Skeletal muscle tissue (tissue), 4 donors: Measurements from ENCODE around the gene MYH1. TPM values are rescaled to one million over a fixed set of nuclear protein-coding genes. Genes with fewer than 3 reads are reported as not detected.
"Not testable (repeated sequence)": the region's sequence is repeated elsewhere in the genome, so short reads cannot be mapped to it uniquely, and the experiment has no call there.

Source experiments
- H3K27ac ChIP-seq: one replicate; pipeline ENCODE4 v1.7.0; 2013; ENCODE audit warnings: mild to moderate bottlenecking, low read depth, low read length, inconsistent platforms
- H3K27me3 ChIP-seq, 3 donors: one replicate each; pipeline ENCODE4 v1.7.0; 2013; ENCODE audit warnings: low read length in 3 of 3; ENCODE audit not compliant: control insufficient read depth in 3 of 3, insufficient read depth in 3 of 3
- H3K36me3 ChIP-seq, 3 donors: one replicate each; pipeline ENCODE4 v1.7.0; 2013; ENCODE audit warnings: low read length in 3 of 3; ENCODE audit not compliant: control insufficient read depth in 3 of 3, insufficient read depth in 3 of 3
- H3K4me1 ChIP-seq, 3 donors: one replicate each; pipeline ENCODE4 v1.7.0; 2013; ENCODE audit warnings: low read length in 3 of 3, mild to moderate bottlenecking in 3 of 3; ENCODE audit not compliant: control insufficient read depth in 3 of 3, insufficient read depth in 3 of 3
- H3K4me3 ChIP-seq, 3 donors: one replicate each; pipeline ENCODE4 v1.7.0; 2013; ENCODE audit warnings: low read length in 3 of 3
- H3K9ac ChIP-seq, 3 donors: one replicate each; pipeline ENCODE4 v1.7.0; 2013; ENCODE audit warnings: low read length in 3 of 3, mild to moderate bottlenecking in 3 of 3, moderate library complexity in 2 of 3, low read depth in 1 of 3
- H3K9me3 ChIP-seq, 3 donors: one replicate each; pipeline ENCODE4 v1.7.0; 2013; ENCODE audit warnings: low read length in 3 of 3; ENCODE audit not compliant: control insufficient read depth in 3 of 3
- total RNA-seq: library from RNA; depleted of rRNA; stranded (reverse); fragments of >200 nt; gene quantifications from one replicate; pipeline ENCODE4 v1.2.3, GENCODE V29; 2014
- donor health status: Osteomylitis.

The MYH1 gene
- total RNA-seq: 12.0 TPM

GRCh38 chr17:10518271-10519037 is at the start of gene MYH1:
MYH1 (minus strand) TSS chr17:10518542; CDS start chr17:10516642, 1,900 bp downstream.
- Histone ChIP-seq H3K27me3 (no peaks in the 10 kb centered on the region), H3K4me3 (peak within 1 kb of the TSS in 2 of 3 donors; percentile 53 to 65), H3K4me1 (peaks cover 0 to 3% (median 0%) of the 10 kb centered on the region in 3 donors), H3K9me3 (no peaks in the 10 kb centered on the region), H3K36me3 (peaks cover 3 to 23% (median 9%) of the 10 kb centered on the region in 3 donors), H3K27ac (peak within 1 kb of the TSS; percentile 84), H3K9ac (peak within 1 kb of the TSS in 2 of 3 donors; percentile 66 to 68)

GRCh38 chr17:10563991-10564660 is 45.8 kb upstream of the MYH1 start:
- Histone ChIP-seq H3K27me3 (no peaks in the 10 kb centered on the region), H3K36me3 (no peaks in the 10 kb centered on the region), H3K9ac (peak overlapping the region in 1 of 3 donors; percentile 13), H3K4me3 (no peak overlapping the region), H3K9me3 (no peaks in the 10 kb centered on the region), H3K27ac (peak overlapping the region; percentile 36), H3K4me1 (peaks cover 0 to 4% (median 0%) of the 10 kb centered on the region in 3 donors)

GRCh38 chr17:10558049-10558448 is 39.7 kb upstream of the MYH1 start:
- H3K4me1 ChIP-seq: peaks cover 4 to 18% (median 13%) of the 10 kb centered on the region in 3 donors
- no peaks in the 10 kb centered on the region for H3K27me3 ChIP-seq
- H3K27ac ChIP-seq: no peak overlapping the region
- H3K9ac ChIP-seq: no peak overlapping the region
- H3K9me3 ChIP-seq: no peaks in the 10 kb centered on the region
- H3K4me3 ChIP-seq: no peak overlapping the region
- H3K36me3 ChIP-seq: no peaks in the 10 kb centered on the region

GRCh38 chr17:10557422-10557821 is 39.1 kb upstream of the MYH1 start:
- Histone ChIP-seq H3K4me3 (no peak overlapping the region), H3K4me1 (peaks cover 4 to 22% (median 18%) of the 10 kb centered on the region in 3 donors), H3K36me3 (no peaks in the 10 kb centered on the region), H3K9ac (no peak overlapping the region), H3K27ac (peak overlapping the region; percentile 0), H3K9me3 (no peaks in the 10 kb centered on the region), H3K27me3 (no peaks in the 10 kb centered on the region)

DNA sequence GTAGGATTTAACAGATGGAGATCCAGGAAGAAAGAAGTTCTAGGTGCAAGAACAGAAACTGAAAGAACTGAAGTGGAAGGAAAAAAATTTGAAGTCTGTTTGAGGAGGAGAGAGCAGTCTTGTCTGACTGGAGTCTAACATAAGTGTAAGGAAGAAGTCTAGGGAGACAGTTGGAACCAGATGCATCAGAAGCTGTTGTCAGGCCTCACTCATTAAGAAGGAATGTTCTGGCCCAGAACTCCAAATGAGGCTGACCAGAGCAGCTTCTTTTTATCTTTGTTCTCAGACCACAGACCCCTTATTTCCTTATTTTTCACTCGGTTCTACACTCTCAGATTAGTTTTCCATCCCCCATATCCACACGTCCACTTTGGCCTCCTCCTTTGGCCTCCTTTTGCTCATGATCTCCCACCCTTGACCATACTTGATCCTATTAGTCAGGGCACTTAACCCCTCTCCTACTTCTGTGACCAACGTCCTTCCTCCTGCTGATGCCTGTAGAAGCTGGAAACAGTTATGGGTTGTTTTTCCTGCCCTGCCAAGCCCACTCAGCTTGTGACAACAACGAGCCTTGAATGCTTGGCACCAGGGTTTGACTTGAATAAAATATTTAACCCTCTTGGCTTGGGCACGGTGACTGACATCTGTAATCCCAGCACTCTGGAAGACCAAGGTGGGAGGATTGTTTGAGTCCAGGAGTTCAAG is 38.1 kb upstream of the MYH1 start:
- Histone ChIP-seq H3K9ac (no peak overlapping the region), H3K27me3 (no peaks in the 10 kb centered on the region), H3K4me3 (no peak overlapping the region), H3K9me3 (no peaks in the 10 kb centered on the region), H3K36me3 (no peaks in the 10 kb centered on the region), H3K27ac (peak overlapping the region; percentile 0), H3K4me1 (peaks cover 4 to 30% (median 23%) of the 10 kb centered on the region in 3 donors)

- peak overlapping the region in 1 of 3 donors; percentile 81 for H3K4me3 ChIP-seq
- peak overlapping the region; percentile 81 for H3K27ac ChIP-seq
- H3K9ac ChIP-seq: peak overlapping the region in 1 of 3 donors; percentile 61
- H3K36me3 ChIP-seq: peaks cover 2 to 14% (median 10%) of the 10 kb centered on the region in 3 donors
- H3K27me3 ChIP-seq: no peaks in the 10 kb centered on the region
- no peaks in the 10 kb centered on the region for H3K9me3 ChIP-seq
- peaks cover 0 to 21% (median 17%) of the 10 kb centered on the region in 3 donors for H3K4me1 ChIP-seq
Observed at GRCh38 chr17:10550014-10550413, 31.7 kb upstream of the MYH1 start.

DNA sequence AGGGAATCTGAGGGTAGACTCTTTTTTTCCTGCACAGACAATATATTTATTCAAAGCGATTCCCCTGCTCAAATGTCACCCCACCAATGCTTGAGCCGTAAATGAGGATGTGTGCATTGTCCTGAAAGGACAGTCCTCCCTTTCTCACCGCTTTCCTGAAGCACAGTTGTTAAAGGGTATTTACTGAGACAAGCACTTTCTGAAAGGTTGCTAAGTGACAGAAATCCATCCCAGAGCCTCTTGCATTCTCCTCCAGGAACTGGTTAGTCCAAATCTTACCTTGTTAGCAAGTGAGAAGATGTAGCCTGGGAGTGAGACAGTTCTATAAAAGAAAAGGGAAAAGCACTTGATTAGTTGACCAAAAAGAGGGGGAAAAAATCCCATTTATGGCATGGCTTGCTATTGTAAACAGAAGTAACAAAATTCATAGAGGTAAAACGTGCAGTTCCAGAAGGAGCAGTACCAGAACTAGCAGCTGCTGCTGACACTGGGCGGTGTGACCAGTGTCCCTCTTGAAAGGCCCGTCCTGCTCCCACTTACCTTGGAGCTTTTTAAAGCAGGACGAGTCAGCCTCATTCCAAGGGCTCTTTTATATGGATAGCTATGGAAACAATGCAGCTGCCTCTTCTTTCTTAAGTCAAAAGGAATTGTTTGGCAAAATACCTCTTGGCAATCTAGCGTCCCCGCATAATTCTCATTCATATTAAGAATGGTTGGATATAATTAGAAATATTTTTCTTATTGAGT is 30.9 kb upstream of the MYH1 start, which contains the start of gene MYH2:
Gene MYH2, minus strand, starts transcription at position 563 of the 747 bp plus-strand sequence. CDS start 1,738 bp downstream, outside the sequence.
- H3K27me3 ChIP-seq: no peaks in the 10 kb centered on the region
- H3K9me3 ChIP-seq: no peaks in the 10 kb centered on the region
- H3K27ac ChIP-seq: peak within 1 kb of the TSS; percentile 81
- peak within 1 kb of the TSS; percentile 67 to 81 (median 71) for H3K4me3 ChIP-seq
- peaks cover 0 to 21% (median 17%) of the 10 kb centered on the region in 3 donors for H3K4me1 ChIP-seq
- H3K36me3 ChIP-seq: peaks cover 2 to 14% (median 10%) of the 10 kb centered on the region in 3 donors
- peak within 1 kb of the TSS; percentile 55 to 71 (median 61) for H3K9ac ChIP-seq

GRCh38 chr17:10547351-10547750 is 29.0 kb upstream of the MYH1 start:
- peak overlapping the region; percentile 55 to 71 (median 61) for H3K9ac ChIP-seq
- peak overlapping the region; percentile 81 for H3K27ac ChIP-seq
- no peaks in the 10 kb centered on the region for H3K27me3 ChIP-seq
- no peaks in the 10 kb centered on the region for H3K9me3 ChIP-seq
- peaks cover 2 to 14% (median 14%) of the 10 kb centered on the region in 3 donors for H3K36me3 ChIP-seq
- H3K4me3 ChIP-seq: peak overlapping the region; percentile 67 to 81 (median 71)
- peaks cover 0 to 16% (median 11%) of the 10 kb centered on the region in 3 donors for H3K4me1 ChIP-seq

- not testable (repeated sequence) for H3K27ac ChIP-seq, H3K9me3 ChIP-seq, H3K4me1 ChIP-seq, H3K9ac ChIP-seq, H3K27me3 ChIP-seq
- H3K36me3 ChIP-seq: peaks cover 2 to 19% (median 14%) of the 10 kb centered on the region in 3 donors
- peak overlapping the region in 1 of 3 donors; percentile 52 for H3K4me3 ChIP-seq
Observed at GRCh38 chr17:10543486-10543885, 25.1 kb upstream of the MYH1 start.
